Muscle layer of colon (tissue), 2 donors: ENCODE data around the gene MGST3.

Experiments
- H3K27ac ChIP-seq: one replicate; pipeline ENCODE4 v1.7.0; 2013; ENCODE audit warnings: low read depth, mild to moderate bottlenecking, low read length, moderate library complexity
- H3K27me3 ChIP-seq, 2 donors: one replicate each; pipeline ENCODE4 v1.7.0; 2013; ENCODE audit warnings: low read length in 2 of 2, mild to moderate bottlenecking in 2 of 2; ENCODE audit not compliant: insufficient read depth in 2 of 2, control insufficient read depth in 1 of 2
- H3K36me3 ChIP-seq: one replicate; pipeline ENCODE4 v1.7.0; 2013; ENCODE audit warnings: mild to moderate bottlenecking, low read length; ENCODE audit not compliant: insufficient read depth
- H3K4me1 ChIP-seq: one replicate; pipeline ENCODE4 v1.7.0; 2013; ENCODE audit warnings: mild to moderate bottlenecking, low read length; ENCODE audit not compliant: insufficient read depth
- H3K4me3 ChIP-seq, 2 donors: one replicate each; pipeline ENCODE4 v1.7.0; 2013; ENCODE audit warnings: low read length in 2 of 2, low read depth in 1 of 2, mild to moderate bottlenecking in 1 of 2, moderate library complexity in 1 of 2
- H3K9ac ChIP-seq: one replicate; pipeline ENCODE4 v1.7.0; 2013; ENCODE audit warnings: low read length
- H3K9me3 ChIP-seq: one replicate; pipeline ENCODE4 v1.7.0; 2013; ENCODE audit warnings: mild to moderate bottlenecking, low read length
- donor health status: abdominal sarcoma.
- donor health status: Adenocarcinoma of cecum.

The MGST3 gene

DNA sequence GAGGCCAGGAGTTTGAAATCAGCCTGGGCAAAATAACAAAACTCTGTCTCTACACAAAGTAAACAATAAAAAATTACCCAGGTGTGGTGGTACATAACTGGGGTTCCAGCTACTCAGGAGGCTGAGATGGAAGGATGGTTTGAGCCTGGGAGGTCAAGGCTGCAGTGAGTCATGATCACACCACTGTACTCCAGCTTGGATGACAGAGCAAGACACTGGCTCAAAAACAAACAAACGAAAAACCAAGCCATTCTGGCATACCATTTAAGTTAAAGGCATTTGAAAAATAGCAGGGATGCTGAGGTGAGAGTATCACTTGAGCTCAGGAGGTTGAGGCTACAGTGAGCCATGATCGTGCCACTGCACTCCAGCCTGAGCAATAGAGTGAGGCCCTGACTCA, 72.6 kb downstream of the MGST3 start:
- no peaks in the 10 kb centered on the region for H3K27me3 ChIP-seq
- no peak overlapping the region for H3K9ac ChIP-seq
- no peak overlapping the region for H3K27ac ChIP-seq

More for the DNA sequence above, 72.6 kb downstream of the MGST3 start:
- no peak overlapping the region for H3K4me3 ChIP-seq
- H3K4me1 ChIP-seq = no peaks in the 10 kb centered on the region
- no peaks in the 10 kb centered on the region for H3K36me3 ChIP-seq
- no peaks in the 10 kb centered on the region for H3K9me3 ChIP-seq
